Fibroblast of pulmonary artery (primary cell): ENCODE data around the gene LTBP1.

Experiments used
- DNase-seq: peaks from one replicate; pipeline ENCODE4 v3.0.0-alpha.2; 2010; ENCODE audit warnings: low read depth
- H3K4me3 ChIP-seq: replicated peaks from 2 replicates; pipeline ENCODE4 v1.5.1; 2011; ENCODE audit warnings: low read depth, mild to moderate bottlenecking, control low read depth, low read length, moderate library complexity
- CTCF ChIP-seq: IDR thresholded peaks from 2 replicates; pipeline ENCODE4 v1.5.1; 2011; ENCODE audit warnings: mild to moderate bottlenecking, control low read depth, low read length, inconsistent platforms; ENCODE audit errors: missing control alignments

The LTBP1 gene

DNA sequence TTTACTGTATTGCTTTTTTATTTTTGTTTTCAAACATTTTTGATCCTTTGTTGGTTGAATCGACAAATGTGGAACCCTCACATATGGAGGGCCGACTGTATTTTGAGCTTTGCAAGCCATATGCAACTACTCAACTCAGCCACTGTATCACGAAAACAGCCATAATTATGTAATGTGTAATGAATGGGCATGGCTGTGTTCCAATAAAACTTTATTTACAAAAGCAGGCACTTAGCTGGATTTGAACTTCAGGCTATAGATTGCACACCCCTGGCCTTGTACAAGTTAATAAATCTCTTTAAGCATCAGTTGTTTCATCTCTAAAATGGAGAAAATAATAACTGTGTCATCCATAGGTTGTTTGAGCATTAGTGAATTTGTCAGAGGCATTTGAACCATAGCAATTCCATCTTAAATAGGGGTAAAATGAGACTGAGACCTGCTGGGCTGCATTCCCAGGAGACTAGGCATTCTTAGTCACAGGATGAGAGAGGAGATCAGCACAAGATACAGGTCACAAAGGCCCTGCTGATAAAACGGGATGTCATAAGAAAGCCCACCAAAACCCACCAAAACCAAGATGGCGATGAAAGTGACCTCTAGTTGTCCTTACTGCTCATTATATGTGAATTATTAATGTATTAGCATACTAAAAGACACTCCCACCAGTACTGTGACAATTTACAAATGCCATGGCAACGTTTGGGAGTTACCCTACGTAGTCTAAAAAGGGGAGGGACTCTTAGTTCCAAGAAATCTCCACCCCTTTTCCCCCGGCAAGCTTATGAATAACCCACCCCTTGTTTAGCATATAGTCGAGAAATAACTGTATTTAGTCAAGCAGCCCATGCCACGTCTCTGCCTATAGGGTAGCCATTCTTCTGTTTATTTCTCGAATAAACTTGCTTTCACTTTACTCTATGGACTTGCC lies 13.7 kb upstream of the LTBP1 start:
- no peak overlapping the region for H3K4me3 ChIP-seq
- TF ChIP-seq CTCF: no peak

GRCh38 chr2:32933756-32934095 lies 13.0 kb upstream of the LTBP1 start:
- no peak for DNase-seq
- TF ChIP-seq CTCF: no peak
- H3K4me3 ChIP-seq: no peak overlapping the region

More for the DNA sequence above, 13.7 kb upstream of the LTBP1 start:
- DNase-seq: no peak

- peak; percentile 25 for DNase-seq
- H3K4me3 ChIP-seq: no peak overlapping the region
- TF ChIP-seq CTCF: no peak
Observed at GRCh38 chr2:32937602-32938448, 8.9 kb upstream of the LTBP1 start.

GRCh38 chr2:32938934-32939333 lies 7.8 kb upstream of the LTBP1 start:
- no peak for TF ChIP-seq CTCF
- no peak for DNase-seq
- H3K4me3 ChIP-seq: no peak overlapping the region

- TF ChIP-seq CTCF: no peak
- DNase-seq: no peak
- no peak overlapping the region for H3K4me3 ChIP-seq
Observed at GRCh38 chr2:32940316-32940997, 6.3 kb upstream of the LTBP1 start.

- no peak for TF ChIP-seq CTCF
- no peak overlapping the region for H3K4me3 ChIP-seq
- no peak for DNase-seq
Observed at GRCh38 chr2:32941944-32942690, 4.6 kb upstream of the LTBP1 start.
